ENCODE data around the gene CCDC90B.
"Not testable (repeated sequence)": the region's sequence is repeated elsewhere in the genome, so short reads cannot be mapped to it uniquely, and the experiment has no call there.

GRCh38 chr11:83269080-83269479 is 17.1 kb downstream of the CCDC90B start:
- not testable (repeated sequence) for TF ChIP-seq CTCF (conservative IDR thresholded peaks at IDR 0.05 in 1 of 2, IDR thresholded peaks at IDR 0.05 in 1 of 2; ENCODE audit: low read depth in 1 of 2, low read length in 2 of 2); EZH2 (IDR thresholded peaks at IDR 0.05; ENCODE audit: low read length, missing control alignments)
